Effector memory CD8-positive, alpha-beta T cell (primary cell): ENCODE measurements around the gene PANX2.
A peak's percentile ranks its signal among the peaks of the same experiment; 100 is the strongest.

Source experiments
- ATAC-seq: fragments of 150-1000 bp; cut with Tn5 transposase; replicated peaks from 2 replicates; pipeline ENCODE4 v1.10.0; 2021; ENCODE audit warnings: mild to moderate bottlenecking, moderate library complexity
- DNase-seq, 3 experiments: peaks; one replicate each; pipeline ENCODE4 v3.0.0; 2021
- H3K27ac Mint-ChIP-seq, 2 donors: one replicate each; pipeline ENCODE4 v1.8.0; 2022; ENCODE audit warnings: mild to moderate bottlenecking in 2 of 2, mixed read lengths in 2 of 2, moderate library complexity in 2 of 2
- H3K27me3 Mint-ChIP-seq, 2 donors: one replicate each; pipeline ENCODE4 v1.8.0; 2022; ENCODE audit warnings: mixed read lengths in 2 of 2
- H3K36me3 Mint-ChIP-seq: one replicate; pipeline ENCODE4 v1.8.0; 2022; ENCODE audit warnings: mild to moderate bottlenecking, moderate library complexity, mixed read lengths; ENCODE audit not compliant: insufficient read depth
- H3K4me1 Mint-ChIP-seq, 2 donors: one replicate each; pipeline ENCODE4 v1.8.0; 2022; ENCODE audit warnings: low read depth in 2 of 2, mixed read lengths in 2 of 2
- H3K4me3 Mint-ChIP-seq, 2 donors: one replicate each; pipeline ENCODE4 v1.8.0; 2022; ENCODE audit warnings: mild to moderate bottlenecking in 2 of 2, mixed read lengths in 2 of 2, moderate library complexity in 2 of 2
- H3K9me3 Mint-ChIP-seq, 2 donors: one replicate each; pipeline ENCODE4 v1.8.0; 2022; ENCODE audit warnings: mixed read lengths in 2 of 2

Gene PANX2

GRCh38 chr22:50229370-50229769 is 58.8 kb downstream of the PANX2 start:
- H3K27me3 Mint-ChIP-seq = no peaks in the 10 kb centered on the region
- H3K9me3 Mint-ChIP-seq = no peaks in the 10 kb centered on the region
- ATAC-seq (no peak), DNase-seq (no peak)
- peaks cover 81% of the 10 kb centered on the region for H3K36me3 Mint-ChIP-seq
- H3K4me3 Mint-ChIP-seq = no peak overlapping the region
- H3K4me1 Mint-ChIP-seq = peaks cover 10 to 19% of the 10 kb centered on the region in 2 donors
- H3K27ac Mint-ChIP-seq = peak overlapping the region in 1 of 2 donors; percentile 89
